Esophagus squamous epithelium (tissue), 4 donors: ENCODE results near the gene QRICH2.

Experiments
- POLR2A ChIP-seq, 4 donors: fragments of 450-650 bp; IDR thresholded peaks; one replicate each; pipeline ENCODE4 v1.6.1; 2017; ENCODE audit warnings: antibody characterized with exemption in 4 of 4, mild to moderate bottlenecking in 4 of 4, moderate library complexity in 3 of 4
- TF ChIP-seq, protein P1 (sequence below), 6 experiments: fragments of 450-650 bp in 4 of 6; fragments of 200-600 bp in 2 of 6; sonication (generic) in 2 of 6; IDR thresholded peaks; one replicate each; pipeline ENCODE4 v1.5.1; 2016 to 2019; ENCODE audit warnings: antibody characterized with exemption in 6 of 6, mild to moderate bottlenecking in 4 of 6, moderate library complexity in 4 of 6

- TF ChIP-seq, protein P1, sequence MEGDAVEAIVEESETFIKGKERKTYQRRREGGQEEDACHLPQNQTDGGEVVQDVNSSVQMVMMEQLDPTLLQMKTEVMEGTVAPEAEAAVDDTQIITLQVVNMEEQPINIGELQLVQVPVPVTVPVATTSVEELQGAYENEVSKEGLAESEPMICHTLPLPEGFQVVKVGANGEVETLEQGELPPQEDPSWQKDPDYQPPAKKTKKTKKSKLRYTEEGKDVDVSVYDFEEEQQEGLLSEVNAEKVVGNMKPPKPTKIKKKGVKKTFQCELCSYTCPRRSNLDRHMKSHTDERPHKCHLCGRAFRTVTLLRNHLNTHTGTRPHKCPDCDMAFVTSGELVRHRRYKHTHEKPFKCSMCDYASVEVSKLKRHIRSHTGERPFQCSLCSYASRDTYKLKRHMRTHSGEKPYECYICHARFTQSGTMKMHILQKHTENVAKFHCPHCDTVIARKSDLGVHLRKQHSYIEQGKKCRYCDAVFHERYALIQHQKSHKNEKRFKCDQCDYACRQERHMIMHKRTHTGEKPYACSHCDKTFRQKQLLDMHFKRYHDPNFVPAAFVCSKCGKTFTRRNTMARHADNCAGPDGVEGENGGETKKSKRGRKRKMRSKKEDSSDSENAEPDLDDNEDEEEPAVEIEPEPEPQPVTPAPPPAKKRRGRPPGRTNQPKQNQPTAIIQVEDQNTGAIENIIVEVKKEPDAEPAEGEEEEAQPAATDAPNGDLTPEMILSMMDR (IDR thresholded peaks at IDR 0.05) = no peak
- TF ChIP-seq POLR2A (IDR thresholded peaks at IDR 0.05) = no peak
Observed at GRCh38 chr17:76280650-76281049, 27.4 kb downstream of the QRICH2 start.
